Skeletal muscle cell (primary cell): Measurements from ENCODE around the gene MS4A2.
"Not testable (repeated sequence)": the region's sequence is repeated elsewhere in the genome, so short reads cannot be mapped to it uniquely, and the experiment has no call there.

Experiments
- DNase-seq: peaks from one replicate; pipeline ENCODE4 v3.0.0-alpha.2; 2010; ENCODE audit warnings: low read depth
- H3K4me3 ChIP-seq: 2 replicates; pipeline ENCODE4 v1.5.1; 2011; ENCODE audit warnings: low read depth, mild to moderate bottlenecking, control low read depth, low read length, moderate library complexity

Gene MS4A2

DNA sequence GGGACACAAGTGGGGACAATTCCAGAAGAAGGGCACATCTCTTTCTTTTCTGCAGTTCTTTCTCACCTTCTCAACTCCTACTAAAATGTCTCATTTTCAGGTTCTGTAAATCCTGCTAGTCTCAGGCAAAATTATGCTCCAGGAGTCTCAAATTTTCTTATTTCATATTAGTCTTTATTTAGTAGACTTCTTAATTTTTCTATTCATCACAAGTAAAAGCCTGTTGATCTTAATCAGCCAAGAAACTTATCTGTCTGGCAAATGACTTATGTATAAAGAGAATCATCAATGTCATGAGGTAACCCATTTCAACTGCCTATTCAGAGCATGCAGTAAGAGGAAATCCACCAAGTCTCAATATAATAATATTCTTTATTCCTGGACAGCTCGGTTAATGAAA, at the start of gene MS4A2:
Gene MS4A2 (plus strand): TSS at position 301 of the 400 bp plus-strand sequence. CDS start 102 bp downstream, outside the sequence.
- DNase-seq = no peak
- no peak within 1 kb of the TSS for H3K4me3 ChIP-seq

DNA sequence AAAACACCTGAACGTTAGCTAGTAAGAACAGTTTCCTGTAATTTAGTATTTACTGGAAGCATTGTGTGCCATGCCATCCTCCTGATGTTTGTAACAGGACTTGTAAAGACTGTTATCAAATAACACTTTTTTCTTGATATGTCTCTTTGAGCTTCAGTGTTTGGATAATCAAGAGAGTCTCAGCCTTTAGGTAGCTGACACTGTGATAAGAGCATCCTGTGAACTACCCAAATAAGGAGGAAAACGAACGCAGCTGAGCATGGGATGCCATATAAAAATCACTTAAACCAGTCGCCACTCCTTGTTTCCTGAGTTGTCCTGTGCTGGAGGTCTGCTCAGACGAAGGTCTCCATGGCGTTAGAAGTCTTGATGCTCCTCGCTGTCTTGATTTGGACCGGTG, 48.4 kb upstream of the MS4A2 start, which contains the start of gene OOSP2:
Gene OOSP2 (plus strand): TSS at position 301 of the 400 bp plus-strand sequence. CDS start 51 bp downstream, at position 352.
- H3K4me3 ChIP-seq = no peak within 1 kb of the TSS

DNA sequence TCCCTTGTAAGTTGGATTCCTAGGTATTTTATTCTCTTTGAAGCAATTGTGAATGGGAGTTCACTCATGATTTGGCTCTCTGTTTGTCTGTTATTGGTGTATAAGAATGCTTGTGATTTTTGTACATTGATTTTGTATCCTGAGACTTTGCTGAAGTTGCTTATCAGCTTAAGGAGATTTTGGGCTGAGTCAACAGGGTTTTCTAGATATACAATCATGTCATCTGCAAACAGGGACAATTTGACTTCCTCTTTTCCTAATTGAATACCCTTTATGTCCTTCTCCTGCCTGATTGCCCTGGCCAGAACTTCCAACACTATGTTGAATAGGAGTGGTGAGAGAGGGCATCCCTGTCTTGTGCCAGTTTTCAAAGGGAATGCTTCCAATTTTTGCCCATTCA, 38.0 kb upstream of the MS4A2 start:
- not testable (repeated sequence) for DNase-seq, H3K4me3 ChIP-seq

More for the DNA sequence above, 48.4 kb upstream of the MS4A2 start, which contains the start of gene OOSP2:
- no peak for DNase-seq

DNA sequence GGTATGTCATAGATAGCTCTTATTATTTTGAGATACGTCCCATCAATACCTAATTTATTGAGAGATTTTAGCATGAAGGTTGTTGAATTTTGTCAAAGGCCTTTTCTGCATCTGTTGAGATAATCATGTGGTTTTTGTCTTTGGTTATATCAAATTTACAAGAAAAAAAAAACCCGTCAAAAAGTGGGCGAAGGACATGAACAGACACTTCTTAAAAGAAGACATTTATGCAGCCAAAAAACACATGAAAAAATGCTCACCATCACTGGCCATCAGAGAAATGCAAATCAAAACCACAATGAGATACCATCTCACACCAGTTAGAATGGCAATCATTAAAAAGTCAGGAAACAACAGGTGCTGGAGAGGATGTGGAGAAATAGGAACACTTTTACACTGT, 37.6 kb upstream of the MS4A2 start:
- not testable (repeated sequence) for DNase-seq, H3K4me3 ChIP-seq

DNA sequence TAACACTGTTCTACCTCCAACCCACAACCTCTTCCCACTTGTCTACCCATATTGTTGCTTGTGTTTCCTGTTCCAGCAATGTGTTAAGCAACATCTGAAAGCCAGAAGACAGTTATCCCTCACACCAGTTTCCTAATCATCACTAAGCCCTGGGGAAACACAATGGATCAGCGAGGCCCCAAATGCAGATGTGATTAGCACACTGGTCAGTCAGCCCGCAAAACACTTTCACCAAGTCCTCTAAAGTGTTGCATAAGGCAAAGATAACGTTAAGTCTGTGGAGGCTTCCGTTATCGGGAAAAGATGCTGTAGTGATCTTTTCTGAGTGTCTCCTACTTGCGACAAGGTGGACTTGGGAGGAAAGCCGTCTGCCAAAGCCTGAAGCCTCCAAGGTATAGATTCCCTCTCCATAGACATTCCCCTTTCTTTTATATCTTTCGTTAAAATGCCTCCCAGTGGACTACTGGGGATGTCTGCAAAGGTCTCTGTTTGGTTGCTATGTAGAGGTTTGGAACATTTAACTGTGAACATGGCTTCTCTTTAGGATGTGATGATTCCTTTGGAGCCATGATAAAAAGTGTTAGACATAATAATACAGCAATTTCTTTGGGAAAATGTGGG, 32.0 kb upstream of the MS4A2 start, which contains the start of gene MS4A3:
Gene MS4A3 (plus strand): TSS at position 317 of the 621 bp plus-strand sequence. CDS start 4,496 bp downstream, outside the sequence.
- DNase-seq = no peak
- no peak within 1 kb of the TSS for H3K4me3 ChIP-seq

DNA sequence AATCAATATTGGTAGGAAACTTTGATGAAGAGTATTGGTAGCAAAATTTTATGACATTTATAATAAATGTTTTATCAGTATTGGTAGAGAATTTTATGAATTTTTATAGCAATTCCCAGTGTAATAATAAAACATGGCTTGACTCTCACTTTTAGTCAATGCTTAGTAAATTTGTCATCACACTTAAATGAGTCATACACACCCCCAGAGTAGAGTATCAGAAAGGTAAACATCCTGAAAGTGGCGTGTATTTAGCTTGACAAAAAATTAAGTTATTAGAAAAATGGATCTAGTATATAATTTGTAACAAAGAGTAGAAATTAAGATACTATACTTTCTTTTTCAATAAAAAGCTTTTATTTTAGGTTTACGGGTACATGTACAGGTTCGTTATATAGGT, 29.4 kb upstream of the MS4A2 start:
- H3K4me3 ChIP-seq = no peak overlapping the region
- no peak for DNase-seq

DNA sequence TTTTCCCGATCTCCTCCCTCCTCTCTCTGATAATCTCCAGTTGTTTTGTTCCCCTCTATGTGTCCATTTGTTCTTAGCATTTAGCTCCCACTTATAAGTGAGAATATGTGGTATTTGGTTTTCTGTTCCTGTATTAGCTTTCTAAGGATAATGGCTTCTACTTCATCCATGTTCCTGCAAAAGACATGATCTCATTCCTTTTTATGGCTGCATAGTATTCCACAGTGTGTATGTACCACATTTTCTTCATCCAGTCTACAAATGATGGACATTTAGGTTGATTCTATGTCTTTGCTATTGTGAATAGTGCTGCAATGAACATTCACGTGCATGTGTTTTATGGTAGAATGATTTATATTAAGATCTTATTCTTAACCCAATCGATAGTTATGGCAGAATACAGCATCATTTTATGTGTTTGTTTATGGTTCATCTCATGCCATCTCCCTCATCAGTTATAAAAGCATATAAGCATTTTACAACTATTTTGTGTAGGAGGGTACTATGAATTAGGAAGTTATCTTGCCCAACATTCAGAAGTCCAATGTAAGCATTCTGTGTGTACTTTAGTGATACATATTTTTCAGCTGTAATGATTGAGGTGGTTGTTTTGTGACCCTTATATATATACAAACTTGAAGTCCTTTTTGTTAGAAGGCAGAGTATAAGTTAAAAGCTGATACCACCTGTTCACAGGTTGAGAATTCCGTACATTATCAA, 28.8 kb upstream of the MS4A2 start:
- H3K4me3 ChIP-seq = no peak overlapping the region
- no peak for DNase-seq

DNA sequence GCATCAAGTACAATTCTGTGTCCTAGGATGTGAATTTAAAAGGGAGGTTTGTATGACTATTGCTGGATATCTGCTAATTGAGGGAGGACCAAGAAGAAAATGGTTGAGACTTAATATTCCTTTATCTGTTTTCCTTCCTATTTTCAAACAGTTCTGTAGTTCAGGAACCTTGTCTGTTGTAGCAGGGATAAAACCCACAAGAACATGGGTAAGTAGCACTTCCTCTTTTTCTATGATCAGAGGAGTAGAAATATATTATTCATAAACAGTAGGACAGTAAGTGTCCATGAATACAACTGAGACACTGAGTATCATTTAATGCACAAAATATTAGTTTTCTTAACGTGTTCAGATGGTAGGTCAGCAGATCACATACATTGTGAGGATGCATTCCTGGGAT, 24.4 kb upstream of the MS4A2 start:
- DNase-seq = no peak

DNA sequence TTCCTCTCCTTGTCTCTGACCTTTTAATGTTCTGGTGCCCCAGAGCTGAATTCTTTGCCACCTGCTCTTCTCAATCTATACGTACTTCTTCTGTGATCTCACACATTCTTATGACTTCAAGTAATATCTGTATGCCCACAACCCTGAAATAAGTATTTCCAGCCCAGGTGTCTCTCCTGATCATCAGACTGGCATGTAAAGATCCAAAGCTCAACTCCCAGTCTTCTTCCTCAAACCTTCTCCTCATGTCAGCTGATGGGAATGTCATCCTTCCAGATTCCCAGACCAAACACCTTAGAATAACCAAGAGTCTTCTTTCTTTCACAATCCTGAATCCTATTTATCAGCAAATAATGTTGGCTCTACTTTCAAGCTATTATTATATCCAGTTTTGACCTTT, 22.7 kb upstream of the MS4A2 start:
- no peak for DNase-seq
- H3K4me3 ChIP-seq = no peak overlapping the region

More for the DNA sequence above, 24.4 kb upstream of the MS4A2 start:
- no peak overlapping the region for H3K4me3 ChIP-seq

DNA sequence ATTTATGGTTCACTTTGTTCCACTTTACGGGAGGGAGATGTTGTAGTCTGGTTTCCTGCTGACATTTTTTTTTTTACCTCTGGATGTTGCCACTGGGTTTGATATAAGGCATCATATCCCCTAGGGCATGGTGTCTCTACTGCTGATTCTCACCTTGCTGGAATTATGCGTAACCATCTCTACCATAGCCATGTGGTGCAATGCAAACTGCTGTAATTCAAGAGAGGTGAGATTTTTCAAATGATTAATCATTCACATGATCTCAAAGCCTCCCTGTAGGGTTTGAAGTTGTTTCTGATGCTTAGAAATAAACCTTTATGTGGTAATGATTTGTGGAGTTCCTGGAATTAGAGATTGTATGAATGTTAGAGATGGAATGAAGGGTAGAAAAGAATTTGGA, 19.0 kb upstream of the MS4A2 start:
- no peak for DNase-seq
- no peak overlapping the region for H3K4me3 ChIP-seq

DNA sequence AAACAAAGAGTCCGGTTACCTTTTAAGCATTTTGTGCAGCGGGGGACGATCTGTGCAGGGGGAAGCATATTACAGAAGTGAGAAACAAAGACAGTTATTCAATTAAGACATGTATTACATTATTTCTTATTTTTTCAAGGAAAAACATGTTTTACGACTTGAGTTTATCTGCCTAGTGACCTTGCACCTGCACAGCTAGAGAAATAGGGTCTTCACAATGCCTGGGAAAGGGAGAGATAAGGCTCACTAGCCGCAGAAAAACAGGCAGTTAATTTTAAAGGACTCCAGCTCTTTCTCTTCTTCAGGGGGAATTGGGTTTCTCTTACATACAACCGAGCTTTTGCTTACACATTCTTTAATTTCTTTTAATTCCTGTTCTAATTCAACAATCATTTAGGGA, 16.8 kb upstream of the MS4A2 start:
- DNase-seq, H3K4me3 ChIP-seq: not testable (repeated sequence)

DNA sequence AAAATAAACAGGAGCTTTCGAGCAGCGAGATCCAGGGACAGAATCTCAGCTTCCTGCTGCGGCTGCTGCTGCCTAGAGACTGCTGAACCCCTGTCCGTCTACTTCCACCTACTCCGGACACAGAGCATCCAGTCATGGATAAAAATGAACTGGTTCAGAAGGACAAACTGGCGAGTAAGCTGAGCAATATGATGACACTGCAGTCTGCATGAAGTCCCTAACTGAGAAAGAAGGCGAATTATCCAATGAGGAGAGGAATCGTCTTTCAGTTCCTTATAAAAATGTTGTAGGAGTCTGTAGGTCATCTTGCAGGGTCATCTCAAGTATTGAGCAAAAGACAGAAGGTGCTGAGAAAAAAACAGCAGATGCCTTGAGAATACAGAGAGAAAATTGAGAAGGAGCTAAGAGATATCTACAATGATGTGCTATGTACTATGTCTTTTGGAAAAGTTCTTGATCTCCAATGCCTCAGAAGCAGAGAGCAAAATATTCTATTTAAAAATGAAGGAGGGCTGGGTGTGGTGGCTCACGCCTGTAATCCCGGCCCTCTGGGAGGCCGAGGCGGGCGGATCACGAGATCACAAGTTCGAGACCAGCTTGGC, 11.1 kb upstream of the MS4A2 start:
- DNase-seq = no peak

DNA sequence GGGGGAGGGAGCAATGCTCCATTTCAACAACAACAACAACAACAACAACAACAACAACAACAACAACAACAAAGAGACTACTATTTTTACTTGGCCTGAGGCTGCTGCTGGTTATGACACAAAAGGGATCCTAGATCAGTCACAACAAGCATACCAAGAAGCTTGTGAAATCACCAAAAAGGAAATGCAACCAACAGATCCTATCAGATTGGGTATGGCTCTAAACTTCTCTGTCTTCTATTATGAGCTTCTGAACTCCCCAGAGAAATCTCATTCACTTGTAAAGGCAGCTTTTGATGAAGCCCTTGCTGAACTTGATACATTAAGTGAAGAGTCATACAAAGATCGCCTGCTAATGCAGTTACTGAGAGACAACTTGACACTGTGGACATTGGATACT, 10.5 kb upstream of the MS4A2 start:
- no peak for DNase-seq
- H3K4me3 ChIP-seq = no peak overlapping the region

More for the DNA sequence above, 11.1 kb upstream of the MS4A2 start:
- H3K4me3 ChIP-seq = no peak overlapping the region

DNA sequence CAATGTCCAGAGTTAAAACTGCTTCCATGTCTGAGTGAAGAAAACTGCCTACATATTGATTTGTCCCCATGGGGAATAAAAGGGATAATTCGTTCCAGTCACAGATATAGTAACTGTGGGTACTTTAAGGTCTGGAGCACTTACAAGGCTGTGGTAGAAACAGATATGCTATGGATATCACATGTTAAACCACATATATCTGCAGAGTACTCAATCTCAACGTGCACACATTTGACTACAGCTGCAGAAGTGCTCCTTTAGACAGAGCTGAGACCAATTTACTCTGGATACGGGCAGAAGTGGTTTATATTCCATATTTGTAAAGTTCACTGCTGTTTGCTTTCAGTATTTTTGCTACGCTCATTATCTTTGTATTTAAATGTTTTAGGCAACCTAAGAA, 9.7 kb upstream of the MS4A2 start:
- no peak overlapping the region for H3K4me3 ChIP-seq
- no peak for DNase-seq

DNA sequence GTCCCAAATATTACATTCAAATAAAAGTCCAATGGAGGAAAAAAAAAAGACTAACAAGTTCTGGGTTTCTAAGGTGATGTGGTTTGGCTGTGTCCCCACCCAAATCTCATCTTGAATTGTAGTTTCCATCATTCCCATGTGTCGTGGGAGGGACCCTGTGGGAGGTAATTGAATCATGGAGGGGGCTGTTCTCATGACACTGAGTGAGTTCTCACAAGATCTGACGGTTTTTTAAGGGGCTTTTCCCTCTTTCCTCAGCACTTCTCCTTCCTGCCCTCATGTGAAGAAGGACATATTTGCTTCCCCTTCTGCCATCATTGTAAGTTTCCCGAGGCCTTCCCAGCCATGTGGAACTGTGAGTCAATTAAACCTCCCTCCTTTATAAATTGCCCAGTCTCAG, 7.9 kb upstream of the MS4A2 start:
- no peak for DNase-seq
- H3K4me3 ChIP-seq = no peak overlapping the region

DNA sequence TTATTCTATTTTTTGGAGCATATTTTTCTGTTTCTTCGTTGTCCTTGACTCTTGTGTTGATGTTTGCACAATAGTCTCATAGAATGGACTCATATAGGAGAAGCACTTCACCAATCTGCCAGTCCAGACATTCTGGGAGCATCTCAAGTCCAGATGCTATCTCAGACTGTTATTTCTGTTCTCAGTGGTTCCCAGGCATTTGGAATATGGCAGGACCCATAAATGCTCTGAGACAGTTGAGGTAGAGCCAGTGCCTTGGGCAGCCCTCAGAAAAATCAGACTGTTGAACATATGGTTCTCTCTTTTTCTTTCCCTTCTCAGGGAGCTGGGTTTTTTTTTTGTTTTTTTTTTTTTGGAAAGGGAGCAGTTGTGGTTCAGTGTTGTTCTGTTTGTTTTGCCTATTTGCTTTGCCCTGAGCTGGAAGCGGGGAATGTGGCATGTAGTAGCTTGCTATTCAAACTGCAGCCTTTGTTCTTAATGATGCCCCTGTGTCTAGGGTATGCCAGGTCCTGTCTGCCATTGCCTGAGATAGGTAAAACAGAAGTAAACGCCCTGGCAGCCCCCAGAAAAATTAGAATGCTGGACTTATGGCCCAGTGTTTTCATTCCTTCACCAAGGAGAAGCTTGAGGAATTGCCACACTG, 3.7 kb upstream of the MS4A2 start:
- DNase-seq = no peak
- no peak overlapping the region for H3K4me3 ChIP-seq

DNA sequence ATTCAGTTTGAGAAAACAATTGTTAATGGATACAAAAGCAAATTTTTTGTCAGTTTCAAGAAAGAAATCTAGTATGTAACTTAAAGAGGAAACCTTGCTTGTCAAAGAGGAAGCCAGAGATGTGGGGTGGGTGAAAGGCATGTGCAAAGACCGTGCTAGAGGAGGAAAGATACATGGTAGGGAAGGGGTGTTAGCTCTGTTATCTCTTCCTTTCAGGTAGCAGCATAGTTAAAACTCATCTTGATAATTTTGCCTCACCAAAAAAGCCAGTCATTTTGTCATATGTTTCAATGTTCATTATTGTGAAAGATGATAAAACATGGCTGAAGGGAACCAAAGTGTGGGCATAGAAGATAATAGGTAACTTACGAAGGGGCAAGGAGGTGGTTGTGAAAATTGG, 2.6 kb upstream of the MS4A2 start:
- no peak for DNase-seq
- no peak overlapping the region for H3K4me3 ChIP-seq

DNA sequence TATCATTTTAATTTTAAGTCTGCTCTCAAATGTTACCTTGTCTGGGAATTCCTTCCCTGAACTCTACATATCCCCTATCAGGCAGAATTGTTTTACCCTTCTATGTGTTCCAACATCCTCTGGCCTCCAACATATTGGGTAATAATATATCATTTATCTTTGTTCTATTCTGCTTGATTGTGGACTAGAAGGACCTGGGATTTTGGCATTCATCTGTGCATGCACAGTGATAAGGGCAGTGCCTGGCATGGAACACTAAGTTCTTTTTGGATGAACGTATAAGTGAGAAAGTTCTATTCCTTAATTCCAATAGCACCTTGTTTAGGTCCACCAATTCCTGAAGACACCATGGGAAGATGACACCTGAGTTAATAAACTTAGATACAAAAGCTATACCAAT, 1.2 kb upstream of the MS4A2 start:
- no peak for DNase-seq
- H3K4me3 ChIP-seq = no peak overlapping the region

DNA sequence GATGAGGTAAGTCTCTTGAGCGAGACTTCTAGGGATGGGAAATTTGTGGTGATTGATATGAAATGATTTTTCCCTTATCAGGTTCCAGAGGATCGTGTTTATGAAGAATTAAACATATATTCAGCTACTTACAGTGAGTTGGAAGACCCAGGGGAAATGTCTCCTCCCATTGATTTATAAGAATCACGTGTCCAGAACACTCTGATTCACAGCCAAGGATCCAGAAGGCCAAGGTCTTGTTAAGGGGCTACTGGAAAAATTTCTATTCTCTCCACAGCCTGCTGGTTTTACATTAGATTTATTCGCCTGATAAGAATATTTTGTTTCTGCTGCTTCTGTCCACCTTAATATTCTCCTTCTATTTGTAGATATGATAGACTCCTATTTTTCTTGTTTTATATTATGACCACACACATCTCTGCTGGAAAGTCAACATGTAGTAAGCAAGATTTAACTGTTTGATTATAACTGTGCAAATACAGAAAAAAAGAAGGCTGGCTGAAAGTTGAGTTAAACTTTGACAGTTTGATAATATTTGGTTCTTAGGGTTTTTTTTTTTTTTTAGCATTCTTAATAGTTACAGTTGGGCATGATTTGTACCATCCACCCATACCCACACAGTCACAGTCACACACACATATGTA, 7.1 kb downstream of the MS4A2 start:
- no peak overlapping the region for H3K4me3 ChIP-seq
- DNase-seq = no peak

DNA sequence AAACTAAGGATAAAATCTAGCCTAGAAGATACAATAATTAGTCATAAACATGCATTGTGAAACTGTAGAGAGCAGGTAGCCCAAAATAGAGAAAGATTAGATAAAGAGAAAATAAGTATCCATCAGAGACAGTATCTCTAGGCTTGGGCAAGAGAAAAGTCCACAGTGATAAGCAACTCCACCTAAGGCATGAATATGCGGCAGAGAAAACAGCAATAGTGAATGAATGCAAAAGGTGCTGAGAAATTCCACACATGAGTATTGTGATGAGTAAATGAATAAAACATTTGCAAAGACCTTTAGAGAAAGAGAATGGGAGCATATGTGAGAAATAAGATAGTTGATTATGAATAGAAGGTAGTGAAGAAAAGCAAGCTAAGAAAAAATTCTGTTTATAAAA, 8.7 kb downstream of the MS4A2 start:
- no peak overlapping the region for H3K4me3 ChIP-seq
- no peak for DNase-seq
